H54 (cell line): ENCODE data around the gene HNRNPLL.
A peak's percentile ranks its signal among the peaks of the same experiment; 100 is the strongest.

Source experiments
- DNase-seq: peaks from one replicate; pipeline ENCODE4 v3.0.0; 2011; ENCODE audit warnings: low spot score, mixed read lengths; ENCODE audit not compliant: insufficient read length
- FAIRE-seq: peaks from 3 replicates; lab custom pipeline; 2011; peaks lifted over from hg19 to GRCh38; lab: Jason Lieb, UNC
- POLR2A ChIP-seq: IDR thresholded peaks from 2 replicates; pipeline ENCODE4 v1.6.1; 2011; ENCODE audit warnings: low read depth, mild to moderate bottlenecking, low read length

Gene HNRNPLL

GRCh38 chr2:38608755-38609154 is 6.0 kb upstream of the HNRNPLL start:
- DNase-seq, result no peak
- no peak for FAIRE-seq
- no peak for TF ChIP-seq POLR2A

- no peak for FAIRE-seq
- no peak for TF ChIP-seq POLR2A
These were observed 2.6 kb upstream of the HNRNPLL start for GRCh38 chr2:38605298-38605830.

GRCh38 chr2:38603402-38604290 is 918 bp upstream of the HNRNPLL start:
- FAIRE-seq (peak; percentile 86), DNase-seq (peak; percentile 55)
- TF ChIP-seq POLR2A, result no peak

More at GRCh38 chr2:38605298-38605830, 2.6 kb upstream of the HNRNPLL start:
- no peak for DNase-seq

GRCh38 chr2:38602136-38602731 is 494 bp downstream of the HNRNPLL start:
- FAIRE-seq, result no peak
- no peak for DNase-seq
- no peak for TF ChIP-seq POLR2A

GRCh38 chr2:38601463-38602135 is 1.1 kb downstream of the HNRNPLL start:
- FAIRE-seq (peak; percentile 38), DNase-seq (no peak)
- no peak for TF ChIP-seq POLR2A

- no peak for TF ChIP-seq POLR2A
- no peak for DNase-seq
- no peak for FAIRE-seq
These were observed 1.7 kb downstream of the HNRNPLL start for GRCh38 chr2:38600921-38601455.

DNA sequence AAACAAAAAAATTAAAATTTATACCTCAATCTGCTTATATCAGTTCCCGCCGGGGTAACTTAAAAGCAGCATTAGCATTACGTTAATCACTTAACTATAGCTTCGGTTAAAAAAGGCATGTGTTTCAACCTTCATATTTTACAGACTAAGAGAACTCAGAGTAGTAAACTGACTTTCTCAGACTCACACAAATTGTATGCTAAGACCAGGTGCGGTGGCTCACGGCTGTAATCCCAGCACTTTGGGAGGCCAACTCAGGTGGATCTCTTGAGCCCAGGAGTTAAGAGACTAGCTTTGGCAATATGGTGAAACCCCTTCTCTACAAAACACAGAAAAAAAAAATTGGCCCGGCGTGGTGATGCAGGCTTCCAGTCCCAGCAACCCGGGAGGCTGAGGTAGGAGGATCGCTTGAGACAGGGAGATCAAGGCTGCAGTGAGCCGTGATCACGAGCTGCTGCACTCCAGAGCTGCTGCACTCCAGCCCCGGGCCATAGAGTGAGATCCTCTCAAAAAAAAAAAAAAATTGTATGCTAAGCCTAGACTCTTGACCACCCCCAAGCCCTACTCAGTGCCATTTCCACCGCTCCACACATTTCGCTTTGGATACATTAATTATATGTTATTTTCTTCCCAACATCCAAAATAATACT is 2.4 kb downstream of the HNRNPLL start:
- no peak for FAIRE-seq
- no peak for DNase-seq
- TF ChIP-seq POLR2A, result no peak

DNA sequence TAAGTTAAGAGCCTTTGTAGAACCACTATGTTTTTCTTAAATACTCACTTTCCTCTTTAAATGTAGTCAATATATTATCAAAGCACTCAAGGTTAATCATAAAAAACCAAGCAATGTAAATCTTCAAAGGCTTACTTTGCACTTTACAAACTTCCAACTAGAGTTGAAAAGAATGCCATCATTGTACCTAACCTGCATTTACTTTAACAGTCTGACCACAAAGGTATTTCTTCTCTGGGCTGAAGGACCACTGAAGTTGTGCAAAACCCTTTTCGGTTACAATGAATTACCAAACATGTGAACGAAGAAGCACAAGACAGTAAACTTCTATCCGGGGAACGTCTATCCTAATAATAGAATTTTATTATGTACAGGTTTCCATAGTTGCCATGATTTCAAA is 3.0 kb downstream of the HNRNPLL start:
- no peak for TF ChIP-seq POLR2A
- DNase-seq (no peak), FAIRE-seq (no peak)

DNA sequence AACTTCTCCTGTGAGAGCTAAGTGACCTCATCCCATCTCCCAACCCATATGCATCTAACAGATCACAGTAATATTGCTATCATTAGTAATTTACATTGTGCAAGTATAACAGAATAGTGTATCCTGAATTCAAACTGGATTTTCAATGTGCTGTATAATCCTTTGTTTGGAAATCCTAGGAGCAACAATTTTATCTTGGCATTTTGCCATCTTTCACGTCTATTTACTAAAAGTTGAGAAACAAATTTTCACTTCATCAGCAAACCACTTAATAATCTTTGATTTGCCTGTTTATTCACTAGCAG is 3.8 kb downstream of the HNRNPLL start:
- FAIRE-seq, result peak; percentile 73

DNA sequence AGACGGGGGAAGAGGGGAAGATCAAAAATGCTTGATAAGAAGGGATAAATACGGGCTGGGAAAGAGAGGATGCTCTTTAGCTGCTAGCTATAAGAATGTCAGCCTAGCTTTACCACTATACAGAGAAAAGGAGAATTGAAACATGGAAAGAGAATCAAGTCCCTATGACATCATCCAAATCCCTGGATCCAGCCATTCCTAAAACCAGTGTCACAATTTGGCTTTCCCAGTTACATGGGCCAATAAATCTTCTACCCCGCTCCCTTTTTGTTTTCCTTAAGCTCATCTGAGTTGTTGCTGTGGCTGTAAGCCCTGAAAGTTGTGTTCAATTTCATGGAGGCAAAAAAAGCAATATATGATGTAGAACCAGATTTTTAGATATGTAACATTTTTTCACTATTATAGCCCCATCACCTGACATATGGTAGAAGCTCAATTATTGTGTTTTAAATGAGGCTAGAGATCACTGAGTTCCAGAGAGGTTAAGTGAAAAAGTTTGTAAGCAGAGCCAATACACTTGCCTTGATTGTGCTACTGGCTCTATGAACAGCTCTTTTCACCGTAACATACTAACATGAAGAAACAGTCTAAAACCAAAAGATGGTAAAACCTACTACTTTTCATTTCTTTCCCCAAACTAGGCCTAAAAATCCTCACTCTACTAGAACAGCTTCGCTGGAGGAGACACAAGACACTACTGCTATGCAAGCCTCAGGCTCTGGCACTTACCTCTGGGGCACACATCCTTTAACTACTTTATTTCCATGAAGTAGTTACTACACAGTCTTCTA is 4.3 kb downstream of the HNRNPLL start:
- DNase-seq (no peak), FAIRE-seq (no peak)
- TF ChIP-seq POLR2A, result no peak

More for the DNA sequence above, 3.8 kb downstream of the HNRNPLL start:
- no peak for DNase-seq
- no peak for TF ChIP-seq POLR2A

GRCh38 chr2:38597115-38597514 is 5.6 kb downstream of the HNRNPLL start:
- FAIRE-seq (no peak), DNase-seq (no peak)

DNA sequence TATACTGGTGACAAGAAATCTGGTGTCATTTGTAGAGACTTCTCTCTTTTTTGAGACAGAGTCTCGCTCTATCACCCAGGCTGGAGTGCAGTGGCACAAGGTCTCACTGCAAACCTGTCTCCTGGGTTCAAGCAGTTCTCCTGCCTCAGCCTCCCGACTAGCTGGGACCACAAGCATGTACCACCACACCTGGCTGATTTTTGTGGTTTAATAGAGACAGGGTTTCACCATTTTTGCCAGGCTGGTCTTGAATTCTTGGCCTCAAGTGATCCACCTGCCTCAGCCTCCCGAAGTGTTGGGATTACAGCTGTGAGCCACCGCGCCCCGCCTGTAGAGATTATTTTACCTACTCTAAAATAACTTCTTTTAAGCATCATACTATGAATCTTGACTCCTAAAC is 6.5 kb downstream of the HNRNPLL start:
- FAIRE-seq (no peak), DNase-seq (no peak)
- TF ChIP-seq POLR2A, result no peak

More at GRCh38 chr2:38597115-38597514, 5.6 kb downstream of the HNRNPLL start:
- no peak for TF ChIP-seq POLR2A
